ENCODE measurements around the gene NME5. TPM values are rescaled to one million over a fixed set of nuclear protein-coding genes. Genes with fewer than 3 reads are reported as not detected.

Gene NME5
- total and polyA plus RNA-seq, 2 of the 13 experiments (the other 11 are each of a cell fraction or from before 2014, with no cell fraction given), result 0.18 TPM; not detected in 1

DNA sequence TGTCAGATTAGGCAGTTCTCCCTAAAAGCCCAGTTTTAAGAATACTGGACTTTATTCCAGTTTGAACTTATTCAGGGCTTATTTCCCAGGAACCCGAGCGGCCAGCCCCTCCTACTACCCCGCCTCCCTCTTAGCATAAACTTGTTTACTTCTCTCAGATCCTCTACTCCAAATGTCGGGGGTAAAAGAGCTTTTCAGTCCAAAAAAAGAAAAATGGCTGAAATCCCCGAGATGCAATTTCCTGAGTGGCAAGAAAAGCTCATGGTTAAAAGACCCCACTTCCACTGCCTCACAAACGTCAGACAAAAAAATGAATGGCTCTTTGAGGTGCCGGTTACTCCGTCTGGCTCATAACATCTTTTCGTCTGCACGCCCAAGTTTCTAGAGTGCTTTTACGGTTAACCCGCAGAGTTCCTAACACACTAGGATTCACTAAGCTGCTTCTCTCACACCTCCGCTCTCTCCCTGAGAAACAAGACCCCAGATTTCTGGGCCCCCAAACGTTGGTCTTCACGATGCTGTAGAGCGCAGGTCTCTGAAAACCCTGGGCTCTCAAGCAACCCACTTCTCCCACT, 38.8 kb upstream of the NME5 start (continued):
- no peak; the same call in 1 of the 2 replicates for TF ChIP-seq ZNF749 (CRISPR knock-in tag; IDR thresholded peaks at IDR 0.05; ENCODE audit: borderline replicate concordance)
- TF ChIP-seq CC2D1A (CRISPR knock-in tag; IDR thresholded peaks at IDR 0.05), result no peak
- TF ChIP-seq ZNF12 (CRISPR knock-in tag; IDR thresholded peaks at IDR 0.05), result no peak
- TF ChIP-seq, protein P1, sequence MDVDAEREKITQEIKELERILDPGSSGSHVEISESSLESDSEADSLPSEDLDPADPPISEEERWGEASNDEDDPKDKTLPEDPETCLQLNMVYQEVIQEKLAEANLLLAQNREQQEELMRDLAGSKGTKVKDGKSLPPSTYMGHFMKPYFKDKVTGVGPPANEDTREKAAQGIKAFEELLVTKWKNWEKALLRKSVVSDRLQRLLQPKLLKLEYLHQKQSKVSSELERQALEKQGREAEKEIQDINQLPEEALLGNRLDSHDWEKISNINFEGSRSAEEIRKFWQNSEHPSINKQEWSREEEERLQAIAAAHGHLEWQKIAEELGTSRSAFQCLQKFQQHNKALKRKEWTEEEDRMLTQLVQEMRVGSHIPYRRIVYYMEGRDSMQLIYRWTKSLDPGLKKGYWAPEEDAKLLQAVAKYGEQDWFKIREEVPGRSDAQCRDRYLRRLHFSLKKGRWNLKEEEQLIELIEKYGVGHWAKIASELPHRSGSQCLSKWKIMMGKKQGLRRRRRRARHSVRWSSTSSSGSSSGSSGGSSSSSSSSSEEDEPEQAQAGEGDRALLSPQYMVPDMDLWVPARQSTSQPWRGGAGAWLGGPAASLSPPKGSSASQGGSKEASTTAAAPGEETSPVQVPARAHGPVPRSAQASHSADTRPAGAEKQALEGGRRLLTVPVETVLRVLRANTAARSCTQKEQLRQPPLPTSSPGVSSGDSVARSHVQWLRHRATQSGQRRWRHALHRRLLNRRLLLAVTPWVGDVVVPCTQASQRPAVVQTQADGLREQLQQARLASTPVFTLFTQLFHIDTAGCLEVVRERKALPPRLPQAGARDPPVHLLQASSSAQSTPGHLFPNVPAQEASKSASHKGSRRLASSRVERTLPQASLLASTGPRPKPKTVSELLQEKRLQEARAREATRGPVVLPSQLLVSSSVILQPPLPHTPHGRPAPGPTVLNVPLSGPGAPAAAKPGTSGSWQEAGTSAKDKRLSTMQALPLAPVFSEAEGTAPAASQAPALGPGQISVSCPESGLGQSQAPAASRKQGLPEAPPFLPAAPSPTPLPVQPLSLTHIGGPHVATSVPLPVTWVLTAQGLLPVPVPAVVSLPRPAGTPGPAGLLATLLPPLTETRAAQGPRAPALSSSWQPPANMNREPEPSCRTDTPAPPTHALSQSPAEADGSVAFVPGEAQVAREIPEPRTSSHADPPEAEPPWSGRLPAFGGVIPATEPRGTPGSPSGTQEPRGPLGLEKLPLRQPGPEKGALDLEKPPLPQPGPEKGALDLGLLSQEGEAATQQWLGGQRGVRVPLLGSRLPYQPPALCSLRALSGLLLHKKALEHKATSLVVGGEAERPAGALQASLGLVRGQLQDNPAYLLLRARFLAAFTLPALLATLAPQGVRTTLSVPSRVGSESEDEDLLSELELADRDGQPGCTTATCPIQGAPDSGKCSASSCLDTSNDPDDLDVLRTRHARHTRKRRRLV (CRISPR knock-in tag; IDR thresholded peaks at IDR 0.05), result peak; percentile 91
- TF ChIP-seq NCOA5 (CRISPR knock-in tag; IDR thresholded peaks at IDR 0.05), result no peak
- TF ChIP-seq, protein P2, sequence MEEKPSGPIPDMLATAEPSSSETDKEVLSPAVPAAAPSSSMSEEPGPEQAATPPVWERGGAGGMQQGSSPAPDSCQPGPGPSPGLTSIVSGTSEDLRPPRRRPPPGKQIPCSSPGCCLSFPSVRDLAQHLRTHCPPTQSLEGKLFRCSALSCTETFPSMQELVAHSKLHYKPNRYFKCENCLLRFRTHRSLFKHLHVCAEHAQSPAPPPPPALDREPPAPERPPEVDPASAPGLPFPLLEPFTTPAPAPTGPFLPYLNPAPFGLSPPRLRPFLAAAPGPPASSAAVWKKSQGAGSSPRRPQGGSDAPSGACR (CRISPR knock-in tag; IDR thresholded peaks at IDR 0.05), result no peak
- no peak for TF ChIP-seq ONECUT2 (CRISPR knock-in tag; IDR thresholded peaks at IDR 0.05)
- TF ChIP-seq PRDM10 (CRISPR knock-in tag; IDR thresholded peaks at IDR 0.05; ENCODE audit: low read depth), result no peak
- 0 out of 2 replicates have a peak, but pooled peaks have one; percentile 24 for TF ChIP-seq RBFOX2 (IDR thresholded peaks at IDR 0.05; ENCODE audit: low read depth, low read length)
- no peak for TF ChIP-seq ZFY (CRISPR knock-in tag; IDR thresholded peaks at IDR 0.05)
- TF ChIP-seq ETS1 (CRISPR knock-in tag; IDR thresholded peaks at IDR 0.05), result no peak
- TF ChIP-seq HMG20B (CRISPR knock-in tag; conservative IDR thresholded peaks at IDR 0.05), result no peak
- peak; percentile 4; the same call in 1 of the 2 replicates for TF ChIP-seq ZNF747 (CRISPR knock-in tag; IDR thresholded peaks at IDR 0.05; ENCODE audit: borderline replicate concordance)
- TF ChIP-seq ZFP36L2 (CRISPR knock-in tag; IDR thresholded peaks at IDR 0.05), result no peak
- TF ChIP-seq, protein P3, sequence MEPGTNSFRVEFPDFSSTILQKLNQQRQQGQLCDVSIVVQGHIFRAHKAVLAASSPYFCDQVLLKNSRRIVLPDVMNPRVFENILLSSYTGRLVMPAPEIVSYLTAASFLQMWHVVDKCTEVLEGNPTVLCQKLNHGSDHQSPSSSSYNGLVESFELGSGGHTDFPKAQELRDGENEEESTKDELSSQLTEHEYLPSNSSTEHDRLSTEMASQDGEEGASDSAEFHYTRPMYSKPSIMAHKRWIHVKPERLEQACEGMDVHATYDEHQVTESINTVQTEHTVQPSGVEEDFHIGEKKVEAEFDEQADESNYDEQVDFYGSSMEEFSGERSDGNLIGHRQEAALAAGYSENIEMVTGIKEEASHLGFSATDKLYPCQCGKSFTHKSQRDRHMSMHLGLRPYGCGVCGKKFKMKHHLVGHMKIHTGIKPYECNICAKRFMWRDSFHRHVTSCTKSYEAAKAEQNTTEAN (CRISPR knock-in tag; conservative IDR thresholded peaks at IDR 0.05), result no peak
- TF ChIP-seq, protein P4, sequence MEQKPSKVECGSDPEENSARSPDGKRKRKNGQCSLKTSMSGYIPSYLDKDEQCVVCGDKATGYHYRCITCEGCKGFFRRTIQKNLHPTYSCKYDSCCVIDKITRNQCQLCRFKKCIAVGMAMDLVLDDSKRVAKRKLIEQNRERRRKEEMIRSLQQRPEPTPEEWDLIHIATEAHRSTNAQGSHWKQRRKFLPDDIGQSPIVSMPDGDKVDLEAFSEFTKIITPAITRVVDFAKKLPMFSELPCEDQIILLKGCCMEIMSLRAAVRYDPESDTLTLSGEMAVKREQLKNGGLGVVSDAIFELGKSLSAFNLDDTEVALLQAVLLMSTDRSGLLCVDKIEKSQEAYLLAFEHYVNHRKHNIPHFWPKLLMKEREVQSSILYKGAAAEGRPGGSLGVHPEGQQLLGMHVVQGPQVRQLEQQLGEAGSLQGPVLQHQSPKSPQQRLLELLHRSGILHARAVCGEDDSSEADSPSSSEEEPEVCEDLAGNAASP (CRISPR knock-in tag; IDR thresholded peaks at IDR 0.05; ENCODE audit: borderline replicate concordance), result no peak
